Measurements from ENCODE around the gene PGRMC2. TPM values are rescaled to one million over a fixed set of nuclear protein-coding genes. Genes with fewer than 3 reads are reported as not detected.
"Not testable (repeated sequence)": the region's sequence is repeated elsewhere in the genome, so short reads cannot be mapped to it uniquely, and the experiment has no call there.

PGRMC2 gene
- total RNA-seq, 4 donors from 2014 or later, result 50.1 to 89.7 (median 74.6) TPM

GRCh38 chr4:128258166-128258565 lies 29.4 kb downstream of the PGRMC2 start:
- H3K4me3 ChIP-seq (ENCODE audit: low read depth, poor library complexity, severe bottlenecking); intact Hi-C loops (cut with DNase I; ENCODE audit: low total_unique reads); DNase-seq (ENCODE audit: low spot score in 2 of 2): not testable (repeated sequence)
- 75 to 83% methylated on average over 4 of the region's 4 CpGs for WGBS, 2 donors

GRCh38 chr4:128256539-128256938 lies 31.1 kb downstream of the PGRMC2 start:
- H3K4me3 ChIP-seq (ENCODE audit: low read depth, poor library complexity, severe bottlenecking), result no peak overlapping the region
- no peak for DNase-seq (ENCODE audit: low spot score in 2 of 2)
- 25 to 28% methylated on average over 1 of the region's 1 CpG for WGBS, 2 donors
- intact Hi-C loops (cut with DNase I; ENCODE audit: low total_unique reads), result no loop called here
- TF ChIP-seq POLR2A (IDR thresholded peaks at IDR 0.05) (no peak), CTCF (IDR thresholded peaks at IDR 0.05) (no peak)

GRCh38 chr4:128255906-128256305 lies 31.7 kb downstream of the PGRMC2 start:
- TF ChIP-seq CTCF (IDR thresholded peaks at IDR 0.05) (no peak), POLR2A (IDR thresholded peaks at IDR 0.05) (no peak)
- DNase-seq (ENCODE audit: low spot score in 2 of 2), result no peak
- 64 to 66% methylated on average over 3 of the region's 3 CpGs for WGBS, 2 donors
- no peak overlapping the region for H3K4me3 ChIP-seq (ENCODE audit: low read depth, poor library complexity, severe bottlenecking)
- intact Hi-C loops (cut with DNase I; ENCODE audit: low total_unique reads), result no loop called here

- WGBS, 2 donors, result 71 to 73% methylated on average over 4 of the region's 4 CpGs
- TF ChIP-seq POLR2A (IDR thresholded peaks at IDR 0.05) (no peak), CTCF (IDR thresholded peaks at IDR 0.05) (no peak)
- intact Hi-C loops (cut with DNase I; ENCODE audit: low total_unique reads), result no loop called here
- no peak overlapping the region for H3K4me3 ChIP-seq (ENCODE audit: low read depth, poor library complexity, severe bottlenecking)
- no peak for DNase-seq (ENCODE audit: low spot score in 2 of 2)
These were observed 37.6 kb downstream of the PGRMC2 start for GRCh38 chr4:128249787-128250668.

GRCh38 chr4:128247906-128248305 lies 39.7 kb downstream of the PGRMC2 start:
- intact Hi-C loops (cut with DNase I; ENCODE audit: low total_unique reads), result no loop called here
- DNase-seq (ENCODE audit: low spot score in 2 of 2), result no peak

GRCh38 chr4:128245391-128245790 lies 42.2 kb downstream of the PGRMC2 start:
- H3K4me3 ChIP-seq (ENCODE audit: low read depth, poor library complexity, severe bottlenecking); intact Hi-C loops (cut with DNase I; ENCODE audit: low total_unique reads); DNase-seq (ENCODE audit: low spot score in 2 of 2): not testable (repeated sequence)
- whole genome bisulfite sequencing, 2 donors, result 87 to 91% methylated on average over 5 of the region's 5 CpGs

More at GRCh38 chr4:128247906-128248305, 39.7 kb downstream of the PGRMC2 start:
- no peak overlapping the region for H3K4me3 ChIP-seq (ENCODE audit: low read depth, poor library complexity, severe bottlenecking)
- WGBS, 2 donors, result 94 to 98% methylated on average over 1 of the region's 1 CpG
- TF ChIP-seq POLR2A (IDR thresholded peaks at IDR 0.05) (no peak), CTCF (IDR thresholded peaks at IDR 0.05) (no peak)

- 91 to 94% methylated on average over 2 of the region's 2 CpGs for WGBS, 2 donors
- intact Hi-C loops (cut with DNase I; ENCODE audit: low total_unique reads), result no loop called here
- DNase-seq (ENCODE audit: low spot score in 2 of 2), result no peak
- TF ChIP-seq CTCF (IDR thresholded peaks at IDR 0.05), result no peak
- TF ChIP-seq POLR2A (IDR thresholded peaks at IDR 0.05), result no peak
- no peak overlapping the region for H3K4me3 ChIP-seq (ENCODE audit: low read depth, poor library complexity, severe bottlenecking)
These were observed 43.2 kb downstream of the PGRMC2 start for GRCh38 chr4:128244379-128244778.
